Endothelial cell of umbilical vein (primary cell): Measurements from ENCODE around the gene MRNIP. TPM values are rescaled to one million over a fixed set of nuclear protein-coding genes. Genes with fewer than 3 reads are reported as not detected.

ENCODE experiments used
- BruUV-seq: library from RNA; stranded (reverse); fragments of 400-500 nt; replicated peaks from 2 replicates; lab custom pipeline; 2021; lab: Mats Ljungman, UMichigan
- CTCF ChIA-PET: fragments of 300-600, 350-600 bp; sonication (Branson Sonifier 250); formaldehyde crosslinking; loops from one replicate; lab custom pipeline; 2021; ENCODE audit warnings: antibody characterized with exemption, inconsistent platforms; lab: Charles Lee
- POLR2A ChIA-PET: fragments of 300-600, 350-600 bp; sonication (Branson Sonifier 250); formaldehyde crosslinking; loops from one replicate; lab custom pipeline; 2021; ENCODE audit warnings: antibody characterized with exemption, inconsistent platforms; lab: Charles Lee
- DNase-seq: peaks from one replicate; pipeline ENCODE4 v3.0.0-alpha.2; 2011; ENCODE audit warnings: low read depth, low spot score
- FAIRE-seq: peaks from 2 replicates; lab custom pipeline; 2011; peaks lifted over from hg19 to GRCh38; lab: Jason Lieb, UNC
- H2AFZ ChIP-seq: 2 replicates; pipeline ENCODE4 v1.6.0; 2012; ENCODE audit warnings: low read depth, low read length, control low read depth, inconsistent platforms
- H3K27ac ChIP-seq: 2 replicates; pipeline ENCODE4 v1.5.1; 2011; ENCODE audit warnings: low read depth, mild to moderate bottlenecking, control low read depth, low read length, moderate library complexity; ENCODE audit not compliant: insufficient read depth
- H3K27me3 ChIP-seq, 2 experiments: 2 replicates each; pipeline versions ENCODE4 v1.6.0 to v1.6.1; 2011; ENCODE audit warnings: low read length in 2 of 2, mixed read lengths in 1 of 2; ENCODE audit not compliant: control insufficient read depth in 2 of 2, insufficient read depth in 2 of 2
- H3K36me3 ChIP-seq, 2 experiments: 2 replicates in 1 of 2; 3 replicates in 1 of 2; pipeline ENCODE4 v1.5.1; 2011; ENCODE audit warnings: low read length in 2 of 2, mild to moderate bottlenecking in 1 of 2, moderate library complexity in 1 of 2; ENCODE audit not compliant: control insufficient read depth in 2 of 2, insufficient read depth in 2 of 2; ENCODE audit errors: extremely low read depth in 1 of 2
- H3K4me1 ChIP-seq: 3 replicates; pipeline ENCODE4 v1.5.1; 2011; ENCODE audit warnings: mild to moderate bottlenecking, low read length; ENCODE audit not compliant: control insufficient read depth, insufficient read depth; ENCODE audit errors: extremely low read depth
- H3K4me2 ChIP-seq: 2 replicates; pipeline ENCODE4 v1.6.1; 2011; ENCODE audit warnings: low read length, control low read depth, mixed read lengths; ENCODE audit not compliant: insufficient read depth
- H3K4me3 ChIP-seq, 3 experiments: fragments of 200-600 bp in 1 of 3; sonication (generic), shearing (Covaris generic) in 1 of 3; replicated peaks in 1 of 3; 2 replicates each; pipeline ENCODE4 v1.5.1; 2011 to 2016; ENCODE audit warnings: control low read depth in 3 of 3, low read length in 3 of 3, mild to moderate bottlenecking in 2 of 3, inconsistent platforms in 1 of 3, low read depth in 1 of 3, moderate library complexity in 1 of 3; ENCODE audit not compliant: insufficient read depth in 1 of 3
- H3K79me2 ChIP-seq: 2 replicates; pipeline ENCODE4 v1.6.0; 2012; ENCODE audit warnings: low read length, inconsistent platforms; ENCODE audit not compliant: control insufficient read depth, insufficient read depth
- H3K9ac ChIP-seq: replicated peaks from 2 replicates; pipeline ENCODE3; 2011; ENCODE audit warnings: low read length, control low read depth; ENCODE audit not compliant: insufficient read depth; ENCODE audit errors: extremely low read depth
- H3K9me1 ChIP-seq: replicated peaks from 3 replicates; pipeline ENCODE4 v1.6.0; 2011; ENCODE audit warnings: mild to moderate bottlenecking, low read length; ENCODE audit not compliant: control insufficient read depth, insufficient read depth; ENCODE audit errors: extremely low read depth
- H3K9me3 ChIP-seq: replicated peaks from 2 replicates; pipeline ENCODE4 v1.5.1; 2012; ENCODE audit warnings: low read length, inconsistent platforms; ENCODE audit not compliant: control insufficient read depth, insufficient read depth
- H4K20me1 ChIP-seq: replicated peaks from 2 replicates; pipeline ENCODE3; 2011; ENCODE audit warnings: mild to moderate bottlenecking, low read length; ENCODE audit not compliant: control insufficient read depth, insufficient read depth; ENCODE audit errors: extremely low read depth
- EZH2 ChIP-seq: IDR thresholded peaks from 2 replicates; pipeline ENCODE4 v1.6.1; 2012; ENCODE audit warnings: borderline replicate concordance, low read depth, mild to moderate bottlenecking, moderate library complexity, low read length, inconsistent platforms; ENCODE audit not compliant: severe bottlenecking
- FOS ChIP-seq: IDR thresholded peaks from 2 replicates; pipeline ENCODE4 v1.6.1; 2011; ENCODE audit warnings: mild to moderate bottlenecking, low read length, moderate library complexity, borderline replicate concordance; ENCODE audit not compliant: insufficient read depth
- GATA2 ChIP-seq: IDR thresholded peaks from 2 replicates; pipeline ENCODE4 v1.7.0; 2011; ENCODE audit warnings: low read depth, mild to moderate bottlenecking, moderate library complexity, mixed read lengths, low read length; ENCODE audit not compliant: insufficient read length, insufficient read depth
- JUN ChIP-seq: IDR thresholded peaks from 2 replicates; pipeline ENCODE4 v1.6.1; 2011; ENCODE audit warnings: borderline replicate concordance, low read depth; ENCODE audit not compliant: insufficient read length, insufficient read depth
- MYC ChIP-seq: IDR thresholded peaks from one replicate; pipeline ENCODE4 v1.6.1; 2011; ENCODE audit warnings: mild to moderate bottlenecking, low read depth, low read length
- POLR2A ChIP-seq: IDR thresholded peaks from 2 replicates; pipeline ENCODE4 v1.6.1; 2012; ENCODE audit warnings: low read depth, mild to moderate bottlenecking, control low read depth, low read length
- POLR2AphosphoS5 ChIP-seq: IDR thresholded peaks from 2 replicates; pipeline ENCODE4 v1.6.1; 2012; ENCODE audit warnings: low read depth, mild to moderate bottlenecking, control low read depth, low read length, moderate library complexity; ENCODE audit not compliant: insufficient read depth
- dilution Hi-C: fragments of 300-500 bp; cut with MboI; formaldehyde crosslinking; loops from one replicate; pipeline ENCODE4 v1.15.0; 2019; ENCODE audit warnings: low sequenced_read_pairs; ENCODE audit not compliant: extremely low pct_ligation_motif_present
- intact Hi-C: fragments of 100-400 bp; cut with micrococcal nuclease; formaldehyde crosslinking; loops from one replicate; pipeline ENCODE4 v1.10.0; 2022
- polyA plus RNA-seq, 4 experiments: library from polyadenylated mRNA; depleted of rRNA in 3 of 4; stranded (reverse) in 3 of 4; unstranded in 1 of 4; fragments of >200 nt; gene quantifications; 2 replicates each; pipeline versions ENCODE4 v1.2.1 to v1.2.3, GENCODE V29; 2011 to 2012; ENCODE audit warnings: missing spikeins in 1 of 4
- total RNA-seq: library from RNA; stranded (reverse); gene quantifications from 2 replicates; pipeline ENCODE4 v1.2.3, GENCODE V29; 2021
- TF ChIP-seq, protein P1 (sequence below), 2 donors: IDR thresholded peaks; 1 replicate in 1 of 2; 2 replicates in 1 of 2; pipeline ENCODE4 v1.5.1; 2011; ENCODE audit warnings: low read length in 2 of 2, mild to moderate bottlenecking in 2 of 2, moderate library complexity in 2 of 2, control low read depth in 1 of 2, inconsistent platforms in 1 of 2, low read depth in 1 of 2; ENCODE audit not compliant: insufficient read depth in 1 of 2; ENCODE audit errors: extremely low read depth in 1 of 2

The MRNIP gene
- total and polyA plus RNA-seq, 2 donors (not counting 3 experiments of a cell fraction or from before 2014, with no cell fraction given): 17.1 to 19.1 TPM

GRCh38 chr5:179795863-179796833, 62.5 kb downstream of the MRNIP start:
- FAIRE-seq (peak; percentile 92), DNase-seq (peak; percentile 78)
- intact Hi-C loops (loop anchor here (1.0 to 10.0 kb wide), 4 partner anchors 9 to 131 kb away; partner anchors contain the start of gene MAML1), dilution Hi-C loops (no loop called here)
- peak overlapping the region; percentile 49 for H3K9ac ChIP-seq
- peaks cover 10% of the 10 kb centered on the region for H3K4me1 ChIP-seq
- TF ChIP-seq GATA2: no peak
- TF ChIP-seq MYC: peak; percentile 26
- TF ChIP-seq, protein P1, sequence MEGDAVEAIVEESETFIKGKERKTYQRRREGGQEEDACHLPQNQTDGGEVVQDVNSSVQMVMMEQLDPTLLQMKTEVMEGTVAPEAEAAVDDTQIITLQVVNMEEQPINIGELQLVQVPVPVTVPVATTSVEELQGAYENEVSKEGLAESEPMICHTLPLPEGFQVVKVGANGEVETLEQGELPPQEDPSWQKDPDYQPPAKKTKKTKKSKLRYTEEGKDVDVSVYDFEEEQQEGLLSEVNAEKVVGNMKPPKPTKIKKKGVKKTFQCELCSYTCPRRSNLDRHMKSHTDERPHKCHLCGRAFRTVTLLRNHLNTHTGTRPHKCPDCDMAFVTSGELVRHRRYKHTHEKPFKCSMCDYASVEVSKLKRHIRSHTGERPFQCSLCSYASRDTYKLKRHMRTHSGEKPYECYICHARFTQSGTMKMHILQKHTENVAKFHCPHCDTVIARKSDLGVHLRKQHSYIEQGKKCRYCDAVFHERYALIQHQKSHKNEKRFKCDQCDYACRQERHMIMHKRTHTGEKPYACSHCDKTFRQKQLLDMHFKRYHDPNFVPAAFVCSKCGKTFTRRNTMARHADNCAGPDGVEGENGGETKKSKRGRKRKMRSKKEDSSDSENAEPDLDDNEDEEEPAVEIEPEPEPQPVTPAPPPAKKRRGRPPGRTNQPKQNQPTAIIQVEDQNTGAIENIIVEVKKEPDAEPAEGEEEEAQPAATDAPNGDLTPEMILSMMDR (IDR thresholded peaks at IDR 0.05; ENCODE audit: extremely low read depth in 1 of 2, insufficient read depth in 1 of 2, low read depth in 1 of 2, low read length in 2 of 2): peak; percentile 70 to 83
- no peak for TF ChIP-seq FOS
- TF ChIP-seq POLR2A: peak; percentile 61
- TF ChIP-seq JUN: no peak
- peak; percentile 85 for TF ChIP-seq POLR2AphosphoS5
- TF ChIP-seq EZH2: no peak
- no peaks in the 10 kb centered on the region for H3K27me3 ChIP-seq
- no peaks in the 10 kb centered on the region for H3K79me2 ChIP-seq
- no peaks in the 10 kb centered on the region for H3K9me3 ChIP-seq
- POLR2A ChIA-PET: interaction anchor here (0.7 kb wide), 1 partner anchor 10 kb away, joined by 6 read pairs; no protein-coding TSS in a partner anchor
- H3K4me3 ChIP-seq: peak overlapping the region; percentile 14 to 57 (median 38)
- CTCF ChIA-PET: interaction anchor here (0.6 to 8.8 kb wide), 7 partner anchors 9 to 63 kb away, joined by 3 to 103 read pairs (median 3); partner anchors contain the start of gene MAML1
- H4K20me1 ChIP-seq: no peaks in the 10 kb centered on the region
- H2AFZ ChIP-seq: peak overlapping the region; percentile 23
- H3K36me3 ChIP-seq: peaks cover 10 to 34% of the 10 kb centered on the region in 2 experiments
- no TSS peak for BruUV-seq
- H3K4me2 ChIP-seq: peak overlapping the region; percentile 50
- no peak overlapping the region for H3K27ac ChIP-seq
- no peaks in the 10 kb centered on the region for H3K9me1 ChIP-seq
